Coronary artery (tissue), 2 donors: ENCODE results near the gene VWA5A.
"Not testable (repeated sequence)": the region's sequence is repeated elsewhere in the genome, so short reads cannot be mapped to it uniquely, and the experiment has no call there.

Experiments
- DNase-seq: peaks from one replicate; pipeline ENCODE4 v3.0.0-alpha.2; 2017; ENCODE audit warnings: low spot score
- H3K27ac ChIP-seq, 2 donors: fragments of 200-600 bp; sonication (generic); one replicate each; pipeline ENCODE4 v1.5.1; 2016 to 2019
- H3K4me3 ChIP-seq: fragments of 200-600 bp; sonication (generic); 2 replicates; pipeline ENCODE4 v1.5.1; 2016; ENCODE audit warnings: mild to moderate bottlenecking, moderate library complexity
- TF ChIP-seq, protein P1 (sequence below): fragments of 200-600 bp; sonication (generic); IDR thresholded peaks from one replicate; pipeline ENCODE4 v1.5.1; 2019; ENCODE audit warnings: antibody characterized with exemption

The VWA5A gene

DNA sequence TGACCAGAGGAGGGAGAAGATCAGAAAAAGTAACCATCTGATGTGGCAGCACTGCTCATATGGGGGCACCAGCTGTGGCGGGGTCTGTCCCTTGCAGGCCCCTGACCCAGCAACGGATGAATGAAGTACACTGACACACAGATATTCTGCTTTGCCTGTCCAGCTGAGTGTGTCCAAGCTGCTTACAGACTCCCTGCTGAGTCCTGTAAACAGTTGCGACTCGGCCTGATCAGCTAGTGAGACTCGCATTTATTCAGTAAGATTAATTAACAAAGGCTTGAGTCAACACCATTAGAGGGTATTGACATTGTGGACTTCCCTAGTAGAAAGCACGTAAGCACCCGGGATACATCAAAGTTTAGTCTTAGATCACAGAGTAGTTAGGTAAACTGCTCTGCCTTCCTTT is 52.6 kb downstream of the VWA5A start:
- H3K4me3 ChIP-seq: no peak overlapping the region
- TF ChIP-seq, protein P1, sequence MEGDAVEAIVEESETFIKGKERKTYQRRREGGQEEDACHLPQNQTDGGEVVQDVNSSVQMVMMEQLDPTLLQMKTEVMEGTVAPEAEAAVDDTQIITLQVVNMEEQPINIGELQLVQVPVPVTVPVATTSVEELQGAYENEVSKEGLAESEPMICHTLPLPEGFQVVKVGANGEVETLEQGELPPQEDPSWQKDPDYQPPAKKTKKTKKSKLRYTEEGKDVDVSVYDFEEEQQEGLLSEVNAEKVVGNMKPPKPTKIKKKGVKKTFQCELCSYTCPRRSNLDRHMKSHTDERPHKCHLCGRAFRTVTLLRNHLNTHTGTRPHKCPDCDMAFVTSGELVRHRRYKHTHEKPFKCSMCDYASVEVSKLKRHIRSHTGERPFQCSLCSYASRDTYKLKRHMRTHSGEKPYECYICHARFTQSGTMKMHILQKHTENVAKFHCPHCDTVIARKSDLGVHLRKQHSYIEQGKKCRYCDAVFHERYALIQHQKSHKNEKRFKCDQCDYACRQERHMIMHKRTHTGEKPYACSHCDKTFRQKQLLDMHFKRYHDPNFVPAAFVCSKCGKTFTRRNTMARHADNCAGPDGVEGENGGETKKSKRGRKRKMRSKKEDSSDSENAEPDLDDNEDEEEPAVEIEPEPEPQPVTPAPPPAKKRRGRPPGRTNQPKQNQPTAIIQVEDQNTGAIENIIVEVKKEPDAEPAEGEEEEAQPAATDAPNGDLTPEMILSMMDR: no peak
- no peak overlapping the region for H3K27ac ChIP-seq
- DNase-seq: no peak

DNA sequence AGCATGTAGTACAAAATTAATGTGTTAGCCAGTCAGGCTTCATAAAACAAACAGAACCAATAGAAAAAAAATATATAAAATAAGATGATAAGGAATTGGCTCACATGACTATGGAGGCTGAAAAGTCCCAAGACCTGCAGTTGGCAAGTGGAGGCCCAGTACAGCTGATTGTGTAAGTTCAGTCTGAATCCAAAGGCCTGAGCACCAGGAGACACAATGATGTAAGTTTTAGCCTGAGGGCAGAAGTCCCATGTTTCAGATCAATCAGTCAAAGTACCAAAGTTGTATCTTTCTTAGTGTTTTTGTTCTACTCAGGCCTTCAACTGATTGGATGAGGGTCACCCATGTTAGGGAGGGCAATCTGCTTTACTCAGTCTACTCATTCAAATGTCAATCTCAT is 53.5 kb downstream of the VWA5A start:
- Histone ChIP-seq H3K27ac (no peak overlapping the region), H3K4me3 (no peak overlapping the region)
- TF ChIP-seq, protein P1: no peak
- DNase-seq: no peak

DNA sequence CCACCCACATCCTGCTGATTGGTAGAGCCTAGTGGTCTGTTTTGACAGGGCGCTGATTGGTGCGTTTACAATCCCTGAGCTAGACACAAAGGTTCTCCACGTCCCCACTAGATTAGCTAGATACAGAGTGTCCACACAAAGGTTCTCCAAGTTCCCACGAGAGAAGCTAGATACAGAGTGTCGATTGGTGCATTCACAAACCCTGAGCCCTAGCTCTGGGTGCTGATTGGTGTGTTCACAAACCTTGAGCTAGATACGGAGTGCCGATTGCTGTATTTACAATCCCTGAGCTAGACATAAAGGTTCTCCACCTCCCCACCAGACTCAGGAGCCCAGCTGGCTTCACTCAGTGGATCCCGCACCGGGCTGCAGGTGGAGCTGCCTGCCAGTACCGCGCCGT is 55.1 kb downstream of the VWA5A start:
- DNase-seq, H3K4me3 ChIP-seq: not testable (repeated sequence)

DNA sequence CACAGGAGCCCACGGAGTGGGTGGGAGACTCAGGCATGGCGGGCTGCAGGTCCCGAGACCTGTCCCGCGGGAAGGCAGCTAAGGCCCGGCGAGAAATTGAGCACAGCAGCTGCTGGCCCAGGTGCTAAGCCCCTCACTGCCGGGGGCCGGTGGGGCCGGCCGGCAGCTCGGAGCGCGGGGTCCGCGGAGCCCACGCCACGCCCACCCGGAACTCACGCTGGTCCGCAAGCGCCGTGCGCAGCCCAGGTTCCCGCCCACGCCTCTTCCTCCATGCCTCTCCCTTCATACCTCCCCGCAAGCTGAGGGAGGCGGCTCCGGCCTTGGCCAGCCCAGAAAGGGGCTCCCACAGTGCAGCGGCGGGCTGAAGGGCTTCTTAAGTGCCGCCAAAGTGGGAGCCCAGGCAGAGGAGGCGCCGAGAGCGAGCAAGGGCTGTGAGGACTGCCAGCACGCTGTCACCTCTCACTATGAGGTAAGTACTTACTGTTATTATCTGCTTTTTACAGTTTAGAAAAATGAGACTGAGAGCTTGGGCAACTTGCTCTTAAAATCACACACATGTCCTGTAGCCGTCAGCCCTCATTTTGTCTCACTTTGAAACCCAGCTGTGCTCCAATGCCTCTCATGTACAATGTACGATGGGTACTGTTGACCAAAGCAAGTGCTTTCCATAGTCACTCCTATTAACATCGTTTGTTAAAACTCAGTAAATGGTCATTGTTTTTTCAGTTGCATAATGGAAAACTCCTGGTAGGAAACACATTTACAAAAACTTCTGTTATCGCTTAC is 55.7 kb downstream of the VWA5A start:
- TF ChIP-seq, protein P1: no peak
- DNase-seq: no peak
- no peak overlapping the region for H3K27ac ChIP-seq
- H3K4me3 ChIP-seq: no peak overlapping the region

More for the DNA sequence above, 55.1 kb downstream of the VWA5A start:
- H3K27ac ChIP-seq: not testable (repeated sequence)

DNA sequence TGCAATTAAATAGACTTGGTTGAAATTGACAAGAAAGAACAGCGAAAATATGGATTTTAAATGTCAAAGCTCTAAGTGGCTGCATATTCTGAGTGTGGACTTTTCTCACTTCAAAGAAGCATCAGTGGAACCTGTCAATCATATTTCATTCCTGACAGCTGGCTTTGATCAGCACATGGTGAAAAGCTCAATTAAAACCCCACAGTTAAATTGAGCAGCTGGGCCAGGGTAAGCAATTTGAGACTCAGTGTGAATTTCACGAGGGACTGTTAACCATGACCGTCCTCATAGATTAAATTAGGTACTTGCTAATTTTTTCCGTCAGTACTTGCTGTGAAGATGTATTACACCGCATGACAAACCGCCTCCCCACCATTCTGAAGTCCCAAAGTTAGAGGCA is 56.9 kb downstream of the VWA5A start:
- TF ChIP-seq, protein P1: no peak
- no peak for DNase-seq
- Histone ChIP-seq H3K4me3 (no peak overlapping the region), H3K27ac (no peak overlapping the region)

DNA sequence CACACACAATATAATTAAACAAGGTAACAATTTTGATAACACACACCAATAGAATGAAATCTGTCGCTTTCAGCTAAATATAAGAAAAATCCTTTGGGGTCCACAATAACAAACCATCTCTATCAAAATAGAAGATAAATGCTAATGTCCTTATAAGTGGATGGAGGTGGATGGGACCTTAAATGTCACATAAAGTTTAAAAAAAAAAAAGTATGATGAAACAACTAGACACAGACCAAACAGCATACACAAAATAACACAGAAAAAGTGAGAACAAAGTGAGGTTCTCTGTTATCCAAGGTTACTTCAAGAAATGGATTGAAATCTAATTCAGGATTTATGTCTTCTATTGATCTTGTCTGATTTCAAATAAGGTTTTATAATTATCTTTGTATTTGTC is 57.3 kb downstream of the VWA5A start:
- TF ChIP-seq, protein P1: no peak
- H3K27ac ChIP-seq: no peak overlapping the region
- H3K4me3 ChIP-seq: no peak overlapping the region
- no peak for DNase-seq

DNA sequence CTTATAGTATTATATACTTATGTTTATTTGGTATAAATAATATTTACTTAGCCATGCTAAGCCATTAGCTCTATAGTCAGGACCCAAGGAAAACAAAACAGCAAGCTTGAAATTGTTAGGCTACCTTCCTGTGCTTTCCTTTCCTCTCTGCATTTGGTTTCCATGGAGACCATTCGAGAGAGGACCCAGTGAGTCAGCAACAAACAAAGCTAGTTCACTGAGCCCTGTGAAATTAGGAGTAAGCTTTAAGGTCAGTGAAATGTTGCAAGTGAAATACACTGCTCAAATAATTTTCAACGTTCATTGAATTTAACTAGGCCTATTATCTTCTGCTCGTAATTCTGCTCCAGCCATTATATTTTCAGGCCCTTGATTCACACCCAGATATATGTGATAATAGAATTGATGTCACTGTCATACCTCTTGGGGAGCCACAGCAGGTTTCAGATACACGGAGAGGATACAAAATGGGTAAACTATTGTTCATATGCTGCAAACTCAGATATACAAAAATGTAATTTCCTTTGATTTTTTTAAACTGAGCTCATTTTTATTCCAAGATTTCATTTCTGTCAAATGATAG is 58.8 kb downstream of the VWA5A start:
- H3K4me3 ChIP-seq: no peak overlapping the region
- DNase-seq: no peak
- TF ChIP-seq, protein P1: no peak
- no peak overlapping the region for H3K27ac ChIP-seq
